Activated T-cell treated with anti-CD3 and anti-CD28 coated beads, Interleukin-2, amount 50 U/mL, for 4 hours (primary cell): ENCODE data around the gene ZIM2. TPM values are rescaled to one million over a fixed set of nuclear protein-coding genes. Genes with fewer than 3 reads are reported as not detected.

Source experiments
- ATAC-seq, 2 donors: fragments of 200-7000 bp; cut with Tn5 transposase; one replicate each; pipeline ENCODE4 v1.10.0; 2021
- DNase-seq: peaks from one replicate; pipeline ENCODE4 v3.0.0-alpha.2; 2020
- H3K27me3 Mint-ChIP-seq: one replicate; pipeline ENCODE4 v1.8.0; 2021; ENCODE audit warnings: low read depth, mixed read lengths
- H3K36me3 Mint-ChIP-seq: one replicate; pipeline ENCODE4 v1.8.0; 2022; ENCODE audit warnings: mixed read lengths; ENCODE audit not compliant: insufficient read depth
- H3K4me1 Mint-ChIP-seq: one replicate; pipeline ENCODE4 v1.8.0; 2021; ENCODE audit warnings: low read depth, mixed read lengths
- H3K4me3 Mint-ChIP-seq: one replicate; pipeline ENCODE4 v1.8.0; 2021; ENCODE audit warnings: mild to moderate bottlenecking, moderate library complexity, mixed read lengths
- H3K9me3 Mint-ChIP-seq: one replicate; pipeline ENCODE4 v1.8.0; 2021; ENCODE audit warnings: mixed read lengths
- total RNA-seq, 3 donors: library from RNA; stranded (reverse); gene quantifications; one replicate each; pipeline ENCODE4 v1.2.1, GENCODE V29; 2021

Gene ZIM2
- total RNA-seq, 3 donors from 2014 or later: not detected

- Mint-ChIP-seq H3K4me1 (no peaks in the 10 kb centered on the region), H3K9me3 (peaks cover 56% of the 10 kb centered on the region), H3K27me3 (no peaks in the 10 kb centered on the region), H3K36me3 (no peaks in the 10 kb centered on the region), H3K4me3 (no peak overlapping the region)
- DNase-seq: no peak
- ATAC-seq: no peak
Measured at GRCh38 chr19:56727677-56728076, 112.8 kb downstream of the ZIM2 start.

- Mint-ChIP-seq H3K9me3 (peaks cover 56% of the 10 kb centered on the region), H3K4me1 (no peaks in the 10 kb centered on the region), H3K27me3 (no peaks in the 10 kb centered on the region), H3K4me3 (no peak overlapping the region), H3K36me3 (no peaks in the 10 kb centered on the region)
- ATAC-seq (no peak), DNase-seq (no peak)
Measured at GRCh38 chr19:56725829-56726424, 114.6 kb downstream of the ZIM2 start.

Other genes starting within 250 kb of the ZIM2 start
- 1 to 10 TPM; 6.3 to 7.1 (median 6.4) TPM for gene ZNF71, start 245.4 kb downstream of the ZIM2 start, total RNA-seq
- gene SMIM17, start 197.6 kb downstream of the ZIM2 start, total RNA-seq: not detected
- gene ZNF835, start 169.0 kb downstream of the ZIM2 start, total RNA-seq: 1 to 10 TPM; 1.7 to 3.4 (median 2.7) TPM
- gene PEG3, start within 50 bp of the ZIM2 start, total RNA-seq: under 1 TPM; 0.11 to 0.27 (median 0.18) TPM